HS-5 (cell line): Measurements from ENCODE around the gene CFAP99.

Experiments used
- DNase-seq: peaks from one replicate; pipeline ENCODE4 v3.0.0-alpha.2; 2012; ENCODE audit warnings: low read depth

CFAP99 gene

DNA sequence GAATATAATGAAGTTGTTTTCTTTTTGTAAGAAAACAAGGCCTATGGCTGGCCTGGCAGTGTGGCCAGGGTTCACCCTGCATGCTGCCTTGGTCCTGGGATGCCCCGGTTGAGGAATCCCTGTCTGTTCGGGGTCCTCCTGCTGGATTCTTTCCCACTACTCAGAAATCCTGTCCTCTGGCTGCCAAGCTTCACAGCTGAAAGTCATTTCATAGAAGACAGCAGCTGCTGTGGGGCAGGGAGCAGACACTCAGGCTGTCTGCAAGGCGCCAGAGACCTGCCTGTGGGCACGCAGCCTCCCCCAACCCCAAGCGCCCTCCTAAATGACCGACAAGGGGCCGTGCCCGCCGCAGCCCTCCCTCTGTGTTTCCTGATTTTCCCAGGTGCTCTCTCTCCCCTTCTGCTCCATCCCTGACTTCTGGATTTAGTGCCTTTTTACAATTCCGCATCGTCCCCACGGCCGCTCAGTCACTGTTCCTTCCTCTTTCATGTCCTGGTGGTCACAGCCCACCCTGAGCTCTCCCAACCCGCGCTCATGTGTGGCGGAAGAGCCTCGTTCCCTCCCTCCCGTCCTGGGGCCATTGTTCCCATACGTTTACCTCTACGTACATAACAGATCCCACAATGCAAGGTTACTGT lies 27.9 kb upstream of the CFAP99 start:
- DNase-seq: no peak

DNA sequence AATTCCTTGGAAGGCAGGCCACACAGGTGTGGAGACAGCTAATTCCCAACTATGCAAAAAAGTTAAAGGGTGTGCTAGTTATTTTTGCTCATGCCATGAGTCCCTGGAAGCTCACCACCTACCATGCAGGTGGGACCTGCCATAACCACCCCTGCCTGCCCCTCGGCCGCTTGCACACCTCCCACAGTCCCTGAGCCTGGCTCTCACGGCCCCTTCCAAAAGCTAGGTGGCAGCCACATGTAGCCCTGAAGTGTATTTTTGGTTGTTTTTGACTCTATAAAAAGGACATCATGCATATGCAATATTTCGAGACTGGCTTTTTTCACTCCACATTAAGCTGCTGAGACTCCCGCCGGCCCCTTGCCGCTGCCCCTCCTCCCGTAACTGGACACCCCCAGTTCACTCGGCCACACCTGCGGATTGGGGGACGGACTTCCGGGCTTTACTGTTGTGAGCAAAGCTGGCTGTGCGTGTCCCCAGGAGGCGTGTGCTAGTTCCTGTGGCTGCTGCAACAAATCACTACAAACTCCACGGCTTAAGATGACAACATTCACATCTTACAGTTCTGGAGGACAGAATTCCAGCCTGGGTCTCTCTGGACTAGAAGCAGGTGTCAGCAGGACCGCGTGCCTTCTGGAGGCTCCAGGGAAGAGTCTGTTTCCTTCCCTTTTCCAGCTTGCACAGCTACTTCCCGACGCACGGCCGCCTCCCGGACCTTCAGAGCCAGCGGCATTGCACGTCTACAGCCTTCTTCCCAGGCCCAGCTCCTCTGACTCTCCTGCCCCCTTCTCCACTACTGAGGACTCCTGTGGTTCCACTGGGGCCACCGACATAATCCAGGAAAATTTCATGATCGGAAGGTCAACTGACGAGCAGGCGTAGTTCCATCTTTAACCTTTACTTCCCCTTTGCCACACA lies 25.1 kb upstream of the CFAP99 start:
- DNase-seq: no peak

DNA sequence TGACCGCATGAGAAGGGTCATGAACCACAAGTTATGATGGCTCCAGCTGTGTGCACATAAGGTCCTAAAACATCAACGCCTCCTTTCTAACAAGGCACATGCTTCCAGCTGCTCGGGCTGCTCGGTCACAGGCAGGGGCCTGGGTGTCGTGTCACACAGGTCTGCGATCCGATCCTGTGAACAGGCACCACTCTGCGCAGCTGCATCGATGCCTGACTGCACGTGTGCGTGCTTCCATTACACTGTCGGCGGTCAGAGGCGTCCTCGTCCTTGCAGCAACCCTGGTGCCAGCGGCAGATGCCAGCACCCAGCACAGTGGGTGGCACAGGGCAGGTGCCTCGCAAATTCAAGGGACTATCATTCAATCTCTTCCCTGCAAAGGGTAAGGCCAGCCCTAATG lies 24.2 kb upstream of the CFAP99 start:
- no peak for DNase-seq

DNA sequence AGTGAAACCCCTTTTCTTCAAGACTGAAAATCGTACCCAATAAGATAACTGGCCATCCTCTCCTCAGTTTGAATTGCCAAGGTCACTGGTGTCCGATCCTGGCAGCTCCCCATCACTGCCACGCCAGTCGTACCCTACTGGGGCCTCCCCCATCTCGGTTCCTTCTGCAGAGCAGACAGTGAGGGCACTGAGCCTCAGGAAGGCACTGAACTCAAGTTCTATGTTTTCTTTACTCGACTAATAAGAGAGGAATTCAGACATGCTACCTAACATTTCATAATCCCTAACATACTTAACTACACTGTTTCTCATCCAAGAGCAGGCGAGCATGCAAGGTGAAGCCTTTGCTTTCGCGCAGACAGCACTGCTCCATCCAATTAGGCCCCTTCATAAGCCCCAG lies 23.7 kb upstream of the CFAP99 start:
- DNase-seq: no peak

DNA sequence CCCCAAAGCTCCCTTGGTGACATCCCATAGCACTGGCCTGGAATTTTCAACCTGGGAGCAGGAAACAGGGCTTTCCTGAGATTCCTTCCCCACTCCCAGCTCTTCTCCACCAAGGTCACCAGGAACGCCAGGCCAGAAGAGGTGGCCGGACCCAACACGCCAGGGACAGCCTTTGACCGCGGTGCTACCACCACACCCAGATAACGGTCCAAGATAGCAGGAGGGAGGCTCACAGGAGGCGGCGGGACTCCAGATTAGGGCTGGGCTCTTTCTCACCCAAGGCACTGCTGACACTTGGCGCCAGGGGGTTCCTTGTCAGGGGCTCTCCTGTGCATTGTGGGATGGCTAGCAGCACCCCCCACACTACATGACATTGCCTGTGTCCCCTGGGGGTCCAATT lies 23.2 kb upstream of the CFAP99 start:
- DNase-seq: no peak

DNA sequence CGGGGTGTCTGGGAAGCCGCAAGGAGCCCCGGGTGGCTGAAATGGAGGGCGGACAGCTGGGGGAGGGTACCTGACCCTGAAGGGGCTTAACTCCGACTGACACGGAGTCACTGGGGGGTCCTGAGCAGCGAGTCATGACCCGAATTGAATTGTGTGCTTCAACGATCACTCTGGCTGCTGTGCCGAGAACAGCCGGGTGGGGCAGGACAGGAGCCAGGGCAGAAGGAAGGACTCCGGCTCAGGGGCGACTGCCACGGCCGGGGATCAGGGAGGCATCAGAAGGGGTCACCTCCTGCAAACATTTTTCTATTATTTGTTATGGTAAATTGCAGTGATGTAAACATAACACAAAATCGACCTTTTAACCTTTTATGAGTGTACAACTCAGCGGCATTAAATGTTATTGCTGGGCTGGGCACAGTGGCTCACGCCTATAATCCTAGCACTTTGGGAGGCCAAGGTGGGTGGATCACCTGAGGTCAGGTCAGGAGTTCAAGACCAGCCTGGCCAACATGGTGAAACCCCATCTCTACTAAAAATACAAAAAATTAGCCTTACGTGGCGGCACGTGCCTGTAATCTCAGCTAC lies 21.9 kb upstream of the CFAP99 start:
- DNase-seq: no peak

DNA sequence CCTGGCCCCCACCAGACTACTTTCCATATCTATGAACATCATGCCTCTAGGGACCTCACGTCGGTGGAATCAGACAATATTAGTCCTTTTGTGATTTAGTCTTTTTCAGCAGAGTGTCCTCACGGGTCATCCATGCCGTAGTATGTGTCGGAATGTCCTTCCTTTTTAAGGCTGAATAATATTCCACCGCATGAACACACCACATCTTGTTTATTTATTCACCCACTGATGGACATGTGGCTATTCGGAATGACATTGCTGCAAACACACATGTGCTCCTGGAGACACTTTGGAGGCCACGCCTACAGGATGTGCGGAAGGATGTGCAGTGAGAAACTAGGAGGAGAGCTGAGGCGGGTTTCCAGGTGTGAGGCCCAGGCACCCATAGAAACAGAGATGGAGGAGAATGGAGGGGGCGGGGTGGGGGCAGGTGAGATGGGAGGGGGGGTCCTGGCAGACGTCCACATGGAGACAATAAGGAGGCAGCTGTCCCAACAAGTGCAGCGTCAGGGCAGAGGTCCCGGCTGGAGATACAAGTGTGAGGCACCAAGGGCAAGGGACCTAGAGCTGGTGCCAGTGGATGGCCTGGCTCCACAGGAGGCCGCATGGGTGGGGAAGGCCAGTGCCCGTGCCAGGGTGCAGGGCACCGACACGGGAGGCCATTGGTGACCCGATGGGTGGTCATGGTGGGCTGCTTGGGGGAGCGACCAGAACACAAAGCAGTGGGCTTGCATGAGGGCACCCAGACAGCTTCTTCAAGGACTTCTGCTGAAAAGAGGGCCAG lies 21.0 kb upstream of the CFAP99 start:
- no peak for DNase-seq

DNA sequence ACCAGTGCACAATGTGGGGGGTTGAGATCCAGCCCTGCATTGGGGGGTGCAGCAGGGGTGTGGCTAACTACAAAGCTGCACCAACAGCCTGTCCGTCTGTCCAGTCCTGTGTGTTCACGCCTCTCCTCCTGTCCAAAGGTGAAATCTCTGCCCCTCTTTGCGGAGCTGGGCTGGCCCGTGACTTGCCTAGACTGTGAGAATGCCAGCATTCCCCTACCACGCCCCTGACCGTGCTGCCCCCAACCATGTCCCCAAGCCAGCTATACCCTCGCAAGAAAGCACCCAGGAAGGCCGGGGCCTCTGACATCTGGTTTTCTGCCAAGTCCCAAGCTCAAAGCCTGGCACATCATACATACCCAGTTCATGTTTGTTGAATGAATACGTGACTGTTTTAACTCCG lies 19.5 kb upstream of the CFAP99 start:
- DNase-seq: no peak

DNA sequence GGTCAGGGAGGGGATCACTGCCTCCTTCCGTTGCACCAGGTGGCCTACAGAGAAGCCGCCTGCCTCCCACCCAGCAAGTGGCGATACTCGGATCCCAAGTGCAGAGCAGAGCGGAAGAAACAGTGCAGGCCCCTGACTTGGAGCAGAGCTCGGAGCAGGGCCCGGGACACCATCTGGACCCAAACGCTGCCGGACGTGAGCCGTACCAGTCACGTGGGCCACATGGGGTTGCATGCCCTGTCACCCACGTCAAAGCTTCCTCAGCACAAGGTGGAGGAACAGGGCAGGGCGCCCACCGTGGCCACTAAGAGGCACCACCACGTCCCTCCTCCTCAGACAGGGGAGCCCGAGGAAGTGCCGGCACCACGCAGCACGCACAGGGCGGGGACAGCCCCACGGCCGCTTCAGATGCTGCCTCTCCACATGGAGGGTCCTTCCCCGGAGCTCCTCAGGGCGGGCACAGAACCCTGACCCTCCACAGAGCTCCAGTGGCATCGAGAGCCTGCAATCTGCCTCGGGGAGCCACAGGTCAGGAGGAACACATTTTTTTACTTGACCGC lies 19.0 kb upstream of the CFAP99 start:
- no peak for DNase-seq

DNA sequence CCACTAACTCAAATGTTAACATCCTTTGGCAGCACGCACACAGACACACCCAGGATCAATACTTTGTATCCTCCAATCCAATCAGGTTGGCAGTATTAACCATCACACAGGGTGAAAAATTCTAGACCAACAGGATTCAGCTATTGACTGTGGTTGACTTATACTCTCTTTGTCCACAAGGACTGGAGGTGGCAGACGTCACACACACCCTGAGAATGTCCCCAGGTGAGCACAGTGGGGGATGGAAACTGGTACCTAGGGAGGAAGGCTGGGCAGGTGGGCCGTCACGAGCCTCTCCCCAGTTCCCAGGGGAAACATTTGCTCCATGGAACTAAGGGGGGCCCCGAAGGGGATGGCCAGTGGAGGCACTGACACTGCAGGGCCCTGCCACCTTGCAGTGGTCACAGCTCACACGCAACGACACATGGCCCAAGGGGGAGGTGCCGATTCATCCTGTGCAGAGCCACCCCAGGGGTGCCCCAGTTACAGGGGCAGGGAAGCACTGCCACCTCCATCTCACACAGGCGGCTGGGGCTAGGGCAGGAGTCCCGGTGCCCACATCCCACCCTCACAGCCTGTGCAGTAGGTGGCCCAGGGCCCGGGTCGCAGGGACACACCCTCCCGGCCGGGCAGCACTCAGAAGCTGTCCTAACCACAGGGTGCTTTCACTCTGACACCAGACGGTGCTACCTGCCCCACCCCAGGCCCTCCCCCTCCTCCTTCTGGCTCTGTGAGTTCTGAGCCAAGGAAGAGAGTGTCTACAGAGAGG lies 17.7 kb upstream of the CFAP99 start:
- no peak for DNase-seq

DNA sequence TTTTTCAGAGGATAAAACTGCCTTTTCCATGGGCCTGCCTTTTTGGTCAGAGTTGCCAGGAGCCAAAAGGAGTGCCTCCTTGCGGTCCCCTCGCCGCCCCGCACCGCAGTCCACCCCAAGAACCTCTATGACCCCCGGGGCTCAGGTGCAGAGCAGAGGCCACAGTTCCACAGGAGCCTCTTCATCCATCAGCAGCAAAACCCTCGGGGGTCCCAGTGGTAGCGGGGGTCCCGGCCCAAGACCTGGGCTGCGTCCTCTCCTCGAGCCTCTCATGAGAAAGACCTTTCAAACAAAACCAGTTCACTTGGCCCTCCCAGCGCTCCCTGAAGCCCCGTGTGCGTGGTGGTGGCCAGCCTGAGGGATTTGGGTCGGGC lies 17.2 kb upstream of the CFAP99 start:
- no peak for DNase-seq

DNA sequence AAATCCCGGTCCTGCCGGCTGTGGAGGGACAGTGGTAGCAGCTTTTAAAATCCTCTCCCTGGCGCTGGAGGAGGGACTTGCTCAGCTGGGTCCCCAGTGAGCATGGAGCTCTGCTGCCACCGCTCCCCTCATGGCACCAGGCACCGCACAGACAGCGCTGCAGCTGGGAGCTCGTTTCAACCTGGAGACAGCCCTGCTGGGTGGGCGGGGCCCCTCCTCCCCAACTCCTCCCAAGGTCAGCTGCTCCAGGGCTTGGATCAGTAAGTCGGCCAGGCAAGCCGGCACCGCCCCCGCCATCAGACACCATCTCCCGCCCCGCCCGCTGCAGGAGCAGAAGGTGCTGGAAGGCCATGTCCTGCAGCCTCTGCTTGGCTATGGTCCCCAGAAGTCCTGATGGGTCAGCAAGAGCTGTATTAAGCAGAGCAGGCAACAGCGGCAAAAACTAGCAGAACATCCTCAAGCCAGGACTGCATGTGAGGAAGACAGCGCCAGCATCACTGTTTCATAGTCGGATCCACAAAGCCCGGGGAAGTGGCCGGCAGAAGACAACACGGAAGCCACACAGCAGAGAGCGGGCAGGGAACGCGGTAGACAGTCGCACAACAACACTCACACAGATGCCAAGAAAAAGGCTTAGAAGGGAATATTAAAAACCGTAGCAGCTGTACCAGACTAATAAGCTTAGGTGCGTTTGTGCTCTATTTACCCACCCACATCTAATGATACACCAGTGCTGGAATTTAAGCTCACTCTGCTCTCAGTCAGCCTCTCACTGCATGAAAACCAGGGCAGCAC lies 16.5 kb upstream of the CFAP99 start:
- DNase-seq: no peak

DNA sequence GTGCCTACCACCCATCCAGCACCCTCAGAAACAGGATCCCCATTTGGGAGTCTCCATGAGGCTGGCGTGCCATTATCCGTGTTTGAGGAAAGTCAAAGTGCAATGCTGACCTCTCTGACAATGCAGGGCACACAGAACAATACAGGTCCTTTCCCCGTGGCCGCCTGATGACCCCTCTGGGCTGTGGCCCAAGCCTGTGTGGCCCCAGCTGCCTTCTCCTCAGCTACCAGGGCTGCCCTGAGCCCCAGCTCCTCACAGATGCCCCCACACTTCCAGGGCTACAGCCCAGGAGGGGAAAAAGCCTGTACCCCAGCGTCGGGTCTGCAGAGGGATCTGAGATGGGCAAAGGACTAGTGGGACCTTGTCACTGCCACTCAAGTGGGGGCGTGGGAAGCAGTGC lies 15.8 kb upstream of the CFAP99 start:
- DNase-seq: no peak

DNA sequence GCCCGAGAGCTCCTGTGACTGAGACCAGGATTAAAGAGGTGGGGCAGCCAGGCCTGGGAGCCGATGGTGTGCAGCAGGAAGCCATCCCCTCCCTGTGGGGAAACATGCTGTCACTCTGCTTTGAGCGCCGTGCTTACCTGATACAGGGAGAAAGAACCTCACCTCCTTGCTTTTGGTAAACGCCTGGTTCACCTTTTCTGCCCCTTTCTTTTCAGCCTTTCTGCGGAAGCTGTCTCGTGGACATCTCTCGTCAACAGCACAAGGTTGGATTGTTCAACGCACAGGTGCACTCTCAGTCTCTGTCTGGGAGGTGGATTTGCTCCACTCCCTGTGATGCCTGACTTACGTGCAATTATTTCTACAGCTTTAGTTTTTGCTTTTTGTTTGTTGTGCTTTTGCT lies 12.3 kb upstream of the CFAP99 start:
- no peak for DNase-seq

DNA sequence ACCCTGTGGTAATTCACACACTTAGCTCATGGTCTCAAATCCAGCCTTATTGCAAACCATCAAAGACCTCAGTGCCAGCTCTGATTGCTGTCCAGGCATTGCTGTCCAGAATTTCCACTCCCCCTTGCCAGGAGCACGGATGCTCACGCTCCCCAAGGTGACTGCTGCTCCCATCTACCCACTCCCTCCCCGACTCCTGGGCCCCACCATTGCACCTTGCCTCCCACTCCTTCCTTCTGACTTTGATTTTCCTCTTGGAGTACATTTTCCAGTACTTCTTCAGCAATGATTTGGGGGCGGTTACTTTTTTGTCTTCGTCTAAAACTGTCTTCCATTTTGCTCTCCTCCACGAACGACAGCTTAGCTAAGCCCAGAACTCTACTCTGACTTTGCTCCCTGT lies 11.8 kb upstream of the CFAP99 start:
- no peak for DNase-seq

DNA sequence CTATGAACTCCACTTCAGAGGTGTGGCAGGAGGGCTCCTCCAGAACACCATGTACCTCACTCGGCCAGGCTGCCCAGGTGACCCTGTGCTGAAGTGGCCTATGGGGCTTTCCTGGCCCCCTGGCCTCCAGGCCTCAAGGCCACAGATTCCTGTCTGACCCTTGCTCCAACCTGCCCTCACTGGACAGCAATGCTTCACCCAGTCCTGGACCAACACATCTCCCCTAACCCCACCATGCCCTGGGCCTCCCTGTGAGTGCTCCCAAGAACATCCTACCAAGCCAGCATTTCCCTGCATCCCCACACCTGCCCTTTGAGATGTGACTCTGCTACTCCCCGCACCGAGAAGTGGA lies 10.8 kb upstream of the CFAP99 start:
- DNase-seq: no peak

DNA sequence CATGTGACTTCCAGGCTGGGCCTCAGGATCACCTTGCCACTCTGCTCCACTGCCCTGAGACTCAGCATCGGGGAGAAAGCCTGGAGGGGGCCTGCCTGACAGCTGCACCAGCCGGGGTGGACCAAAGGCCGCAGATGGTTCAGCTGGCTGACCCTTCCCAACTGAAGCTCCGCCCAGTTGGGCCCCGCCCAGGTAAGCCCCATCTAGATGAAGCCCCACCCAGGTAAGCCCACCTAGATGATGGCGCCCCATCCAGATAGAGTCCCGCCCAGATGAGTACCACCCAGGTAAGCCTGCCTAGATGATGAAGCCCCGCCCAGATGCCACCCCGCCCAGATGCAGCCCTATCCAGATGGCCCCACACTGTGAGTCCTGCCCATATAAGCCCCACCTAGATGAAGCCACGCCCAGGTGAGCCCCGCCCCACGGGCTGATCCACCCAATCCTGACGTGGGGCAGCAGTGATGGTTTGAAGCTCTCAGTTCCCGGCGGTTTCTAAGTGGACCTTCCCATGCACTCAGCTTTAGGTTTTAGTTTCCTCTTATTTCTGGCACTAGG lies 10.3 kb upstream of the CFAP99 start:
- DNase-seq: no peak

DNA sequence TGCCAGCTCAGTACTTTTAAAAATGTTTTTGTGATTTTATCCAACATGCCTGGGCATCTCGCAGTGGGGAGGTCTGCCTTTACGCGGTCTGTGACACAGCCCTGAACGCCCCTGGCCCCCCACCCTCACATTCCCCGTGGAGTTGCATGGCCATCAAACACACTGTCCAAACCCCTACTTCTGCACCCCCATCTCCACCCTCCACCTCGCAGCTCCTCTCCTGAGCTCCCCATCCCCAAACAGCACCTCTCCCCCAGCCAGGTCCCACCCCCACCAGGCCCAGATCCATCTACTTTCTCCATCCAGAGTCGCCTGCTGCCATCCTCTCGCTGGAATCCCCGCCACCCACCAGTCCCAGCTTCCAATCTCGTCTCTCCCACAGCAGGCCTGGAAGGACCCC lies 9.8 kb upstream of the CFAP99 start:
- no peak for DNase-seq

DNA sequence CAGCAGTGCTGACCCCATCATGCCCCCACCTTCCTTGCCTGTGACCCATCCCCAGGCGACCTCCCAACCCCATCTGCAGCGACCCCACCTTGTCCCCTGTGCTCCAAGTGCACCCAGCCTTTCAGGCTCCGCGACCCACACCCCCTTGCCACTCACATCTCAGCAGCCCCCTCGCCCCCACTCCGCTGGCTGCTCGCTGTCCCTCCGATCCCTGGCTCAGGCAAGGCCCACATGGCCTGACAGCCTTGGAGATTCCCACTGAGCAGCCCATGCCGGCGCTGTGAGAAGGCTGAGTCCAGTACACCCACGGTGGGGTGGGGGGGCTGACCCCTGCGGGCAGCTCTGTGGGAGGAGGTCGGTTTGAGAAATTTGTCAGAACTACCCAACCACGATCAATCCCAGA lies 9.4 kb upstream of the CFAP99 start:
- DNase-seq: no peak

DNA sequence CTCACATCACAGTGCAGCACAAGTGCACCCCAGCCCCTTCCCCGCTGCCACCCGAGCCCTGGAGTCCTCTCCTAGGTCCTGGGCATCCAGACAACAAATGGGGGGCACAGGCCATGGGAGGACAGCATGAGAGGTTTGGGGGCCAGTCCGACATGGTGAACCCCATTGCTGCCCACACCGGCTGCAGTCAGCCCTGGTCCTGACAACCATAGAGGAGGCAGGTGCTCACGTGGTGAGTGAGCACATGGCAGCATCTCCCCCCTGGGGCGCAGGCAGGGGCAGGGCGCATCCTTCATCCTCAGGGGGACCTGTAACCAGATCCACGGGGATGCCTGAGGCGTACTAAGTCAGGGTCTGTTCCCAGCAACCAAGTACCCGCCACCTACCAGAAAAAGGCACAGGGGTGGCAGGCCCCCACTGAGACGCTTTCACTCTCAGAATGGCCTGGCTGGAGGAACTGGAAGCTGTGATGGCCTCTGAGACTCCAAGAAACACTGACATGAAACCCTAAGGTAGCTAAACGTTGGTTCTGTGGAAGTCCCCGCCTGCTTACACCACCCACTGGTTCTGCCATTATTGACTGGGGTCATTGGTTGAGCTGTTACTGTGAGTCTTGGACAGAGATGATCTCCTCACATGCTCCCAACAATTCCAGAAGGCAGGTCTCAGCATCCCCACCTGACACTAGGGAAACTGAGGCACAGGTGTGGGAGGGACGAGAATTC lies 6.8 kb upstream of the CFAP99 start:
- DNase-seq: no peak
